OCI-LY3 (cell line): Measurements from ENCODE around the gene GTSF1L.

Experiments used
- EZH2phosphoT487 ChIP-seq: fragments of 200-600 bp; shearing (Covaris generic); IDR thresholded peaks from 2 replicates; pipeline ENCODE4 v1.6.1; 2018; ENCODE audit warnings: antibody characterized with exemption, mixed run types, low read depth
- TF ChIP-seq, protein P1 (sequence below): fragments of 200-600, 300-600 bp; sonication (generic); IDR thresholded peaks from 2 replicates; pipeline ENCODE4 v1.5.1; 2014; ENCODE audit warnings: antibody characterized with exemption, low read length, low read depth

DNA sequence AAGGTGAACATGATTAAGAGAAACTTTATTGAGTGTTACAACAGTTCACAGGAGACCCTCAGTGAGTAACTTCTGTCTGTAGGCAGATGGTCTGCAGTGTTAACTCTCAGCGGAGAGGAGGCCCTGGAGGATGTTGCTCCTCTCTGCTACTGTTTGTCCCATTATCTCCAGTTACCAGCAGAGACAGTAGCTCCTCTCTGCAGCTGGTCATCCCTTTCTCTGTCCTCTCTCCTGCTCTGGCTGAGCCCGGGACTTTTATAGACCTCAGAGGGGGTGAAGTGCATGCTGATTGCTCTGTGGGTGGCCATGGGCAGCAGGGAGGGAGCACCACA lies 5.7 kb downstream of the GTSF1L start:
- TF ChIP-seq, protein P1, sequence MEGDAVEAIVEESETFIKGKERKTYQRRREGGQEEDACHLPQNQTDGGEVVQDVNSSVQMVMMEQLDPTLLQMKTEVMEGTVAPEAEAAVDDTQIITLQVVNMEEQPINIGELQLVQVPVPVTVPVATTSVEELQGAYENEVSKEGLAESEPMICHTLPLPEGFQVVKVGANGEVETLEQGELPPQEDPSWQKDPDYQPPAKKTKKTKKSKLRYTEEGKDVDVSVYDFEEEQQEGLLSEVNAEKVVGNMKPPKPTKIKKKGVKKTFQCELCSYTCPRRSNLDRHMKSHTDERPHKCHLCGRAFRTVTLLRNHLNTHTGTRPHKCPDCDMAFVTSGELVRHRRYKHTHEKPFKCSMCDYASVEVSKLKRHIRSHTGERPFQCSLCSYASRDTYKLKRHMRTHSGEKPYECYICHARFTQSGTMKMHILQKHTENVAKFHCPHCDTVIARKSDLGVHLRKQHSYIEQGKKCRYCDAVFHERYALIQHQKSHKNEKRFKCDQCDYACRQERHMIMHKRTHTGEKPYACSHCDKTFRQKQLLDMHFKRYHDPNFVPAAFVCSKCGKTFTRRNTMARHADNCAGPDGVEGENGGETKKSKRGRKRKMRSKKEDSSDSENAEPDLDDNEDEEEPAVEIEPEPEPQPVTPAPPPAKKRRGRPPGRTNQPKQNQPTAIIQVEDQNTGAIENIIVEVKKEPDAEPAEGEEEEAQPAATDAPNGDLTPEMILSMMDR, result no peak
- TF ChIP-seq EZH2phosphoT487, result no peak
